H1 (cell line): ENCODE measurements around the gene DRC1. TPM values are rescaled to one million over a fixed set of nuclear protein-coding genes. Genes with fewer than 3 reads are reported as not detected.

Source experiments
- ATF2 ChIP-seq: IDR thresholded peaks from 2 replicates; pipeline ENCODE4 v1.6.1; 2012; ENCODE audit warnings: low read length, inconsistent platforms
- CBX5 ChIP-seq: fragments of 300-800, 300-1000 bp; sonication (generic); IDR thresholded peaks from 2 replicates; pipeline ENCODE4 v1.7.1; 2016; ENCODE audit warnings: antibody characterized with exemption, low read length, low read depth
- CBX8 ChIP-seq: fragments of 300-800, 300-1000 bp; sonication (generic); IDR thresholded peaks from 2 replicates; pipeline ENCODE4 v1.7.1; 2016; ENCODE audit warnings: low read depth, low read length, borderline replicate concordance
- CHD7 ChIP-seq: fragments of 300-600 bp; sonication (generic); IDR thresholded peaks from 2 replicates; pipeline ENCODE4 v1.7.1; 2012; ENCODE audit warnings: low read length, moderate library complexity, mild to moderate bottlenecking, inconsistent platforms; ENCODE audit not compliant: insufficient replicate concordance
- CTBP2 ChIP-seq: IDR thresholded peaks from 2 replicates; pipeline ENCODE4 v1.7.0; 2011; ENCODE audit warnings: borderline replicate concordance, mild to moderate bottlenecking, moderate library complexity, mixed read lengths, low read length; ENCODE audit not compliant: insufficient read depth, insufficient read length
- MAX ChIP-seq: IDR thresholded peaks from 2 replicates; pipeline ENCODE4 v1.6.1; 2012; ENCODE audit warnings: inconsistent platforms
- ZNF274 ChIP-seq: IDR thresholded peaks from 2 replicates; pipeline ENCODE4 v1.7.0; 2012; ENCODE audit warnings: low read length, borderline replicate concordance; ENCODE audit errors: extremely low read depth
- polyA plus RNA-seq, 7 experiments: library from polyadenylated mRNA; depleted of rRNA in 3 of 7; stranded (reverse) in 5 of 7; unstranded in 2 of 7; fragments of >200 nt in 5 of 7; fragments of 200-250 nt in 2 of 7; gene quantifications; 1 replicate in 5 of 7; 2 replicates in 1 of 7; 4 replicates in 1 of 7; pipeline versions ENCODE4 v1.2.1 to v1.2.3, GENCODE V29; 2011 to 2013; ENCODE audit warnings: missing spikeins in 2 of 7, mixed read lengths in 2 of 7
- total RNA-seq: library from RNA; stranded (reverse); fragmentation: NEBNext Ultra II Directional; extraction: Animal tissue kit (Norgen Biotek cat#: 25700); gene quantifications from 2 replicates; pipeline ENCODE4 v1.2.1, GENCODE V29; 2021

DRC1 gene
- total and polyA plus RNA-seq, 2 of the 8 experiments (the other 6 are each of a cell fraction or from before 2014, with no cell fraction given), result 0.08 TPM; not detected in 1

- TF ChIP-seq CHD7 (no peak), MAX (no peak), ATF2 (no peak), CTBP2 (no peak), ZNF274 (no peak), CBX8 (no peak), CBX5 (no peak)
Observed at GRCh38 chr2:26462511-26463243, 61.0 kb downstream of the DRC1 start (continued).
